Posterior cingulate gyrus (tissue), 11 donors: ENCODE measurements around the gene ASB2.

ENCODE experiments used
- DNase-seq, 10 donors: peaks; one replicate each; pipeline versions ENCODE4 v3.0.0 to v3.0.0-alpha.2; 2020 to 2021; ENCODE audit warnings: mixed read lengths in 3 of 10
- intact Hi-C: fragments of 100-400 bp; cut with DNase I; formaldehyde crosslinking; loops from one replicate; pipeline ENCODE4 v1.15.1; 2023

ASB2 gene

DNA sequence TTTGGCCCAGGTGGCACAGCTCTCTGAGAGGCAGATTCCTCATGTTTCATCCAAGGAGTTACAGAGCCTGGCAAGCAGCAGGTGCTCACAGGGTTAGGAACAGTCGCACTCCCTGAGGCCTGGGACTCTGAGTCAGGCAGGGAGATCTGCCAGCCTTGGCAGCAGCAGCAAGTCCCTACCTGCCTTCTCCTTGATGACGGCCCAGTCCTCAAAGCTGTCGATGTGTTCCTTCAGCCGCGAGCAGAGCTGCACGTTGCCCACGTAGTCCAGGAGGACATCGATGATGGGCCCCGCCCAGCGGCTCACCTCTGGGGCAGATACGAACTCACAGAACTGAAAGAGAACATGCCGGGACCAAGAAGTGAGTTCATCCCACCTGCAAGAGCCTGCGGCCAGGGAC lies 38.9 kb downstream of the ASB2 start:
- intact Hi-C loops, result loop anchor here (5.0 kb wide), 1 partner anchor 200 kb away; no protein-coding TSS in a partner anchor
- DNase-seq, result peak in 2 of 10 donors; percentile 58 to 73

DNA sequence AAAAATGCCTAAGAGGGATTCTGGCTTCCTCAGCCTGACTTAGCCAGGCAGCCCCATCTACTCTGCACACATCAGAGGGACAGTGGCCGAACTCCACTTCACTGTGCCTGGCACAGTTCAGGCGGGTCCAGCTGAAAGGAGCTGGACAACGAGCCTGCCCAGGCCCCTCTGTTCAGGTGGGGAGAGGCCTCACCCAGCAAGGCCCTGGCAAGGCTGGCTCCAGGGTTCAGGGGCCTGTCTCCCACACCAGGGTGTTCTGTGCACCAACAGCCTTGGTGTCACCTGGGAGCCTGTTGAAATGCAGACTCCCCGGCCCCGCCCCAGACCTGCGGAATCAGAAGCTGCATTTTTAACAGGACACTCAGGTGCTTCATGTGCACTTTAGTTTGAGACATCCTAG lies 39.4 kb downstream of the ASB2 start:
- DNase-seq, result peak in 2 of 10 donors; percentile 41 to 69

DNA sequence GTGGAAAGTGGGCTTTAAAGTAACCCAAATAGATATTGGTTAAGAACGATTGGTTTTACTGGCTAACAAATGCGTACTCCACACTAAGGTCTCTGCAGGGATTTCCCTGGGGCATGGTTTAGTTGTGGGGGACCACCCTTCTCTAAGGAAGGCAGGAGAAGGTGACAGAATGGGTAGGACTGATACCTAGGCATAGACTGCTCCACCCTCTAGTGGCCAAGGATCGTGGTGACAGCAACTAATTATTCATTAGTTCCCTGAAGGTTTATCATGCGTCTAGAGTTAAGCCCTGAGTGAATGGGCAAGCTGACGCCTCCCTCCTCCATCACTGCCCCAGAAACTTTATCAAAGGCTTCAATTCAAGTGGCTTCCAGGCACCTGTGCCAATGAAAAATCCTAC lies 40.1 kb downstream of the ASB2 start:
- DNase-seq, result no peak
- intact Hi-C loops, result loop anchor here (5.0 kb wide), 1 partner anchor 201 kb away; no protein-coding TSS in a partner anchor

More for the DNA sequence above, 39.4 kb downstream of the ASB2 start:
- intact Hi-C loops, result loop anchor here (5.0 kb wide), 1 partner anchor 200 kb away; no protein-coding TSS in a partner anchor

DNA sequence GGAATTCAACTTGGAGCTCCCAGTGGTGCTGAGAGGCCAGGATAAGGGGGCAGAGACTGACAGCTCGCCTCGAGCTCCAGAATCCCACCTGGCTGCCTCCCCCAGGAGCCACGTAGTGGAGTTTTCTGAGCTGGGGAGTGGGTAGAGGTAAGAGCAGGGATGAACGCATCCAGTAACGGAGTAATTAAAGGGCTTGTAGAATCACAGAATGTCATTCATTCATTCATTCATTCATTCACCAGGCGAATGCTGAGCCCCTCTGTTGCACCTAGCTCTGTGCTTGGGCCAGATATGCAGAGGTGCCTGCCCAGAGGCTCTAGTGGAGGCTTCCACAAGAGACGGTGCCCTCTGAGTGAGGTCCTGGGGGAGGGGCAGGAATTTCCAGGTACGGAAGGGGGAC lies 41.2 kb downstream of the ASB2 start:
- peak in 1 of 10 donors; percentile 27 for DNase-seq
- intact Hi-C loops, result loop anchor here (5.0 kb wide), 1 partner anchor 202 kb away; no protein-coding TSS in a partner anchor

DNA sequence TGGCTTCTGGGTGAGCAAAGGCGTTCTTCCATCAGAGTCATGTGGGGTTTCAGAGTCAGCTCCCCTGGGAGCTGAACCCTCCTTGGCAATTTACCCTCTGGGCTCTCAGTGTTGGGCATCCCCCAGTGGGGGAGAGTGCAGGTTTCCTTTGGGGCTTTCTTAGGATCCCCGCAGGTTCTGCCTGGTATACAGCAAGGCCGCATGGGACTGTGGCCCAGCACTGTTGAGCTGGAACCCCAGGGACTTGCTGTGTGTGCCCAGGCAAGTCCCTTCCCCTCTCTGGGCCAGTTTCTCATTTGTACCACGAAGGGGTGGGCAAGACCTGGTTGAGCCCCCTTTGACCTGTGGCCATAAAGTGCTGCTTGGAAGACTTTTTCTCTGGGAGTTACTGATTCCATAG lies 43.7 kb downstream of the ASB2 start:
- intact Hi-C loops, result no loop called here
- peak in 2 of 10 donors; percentile 52 to 53 for DNase-seq

DNA sequence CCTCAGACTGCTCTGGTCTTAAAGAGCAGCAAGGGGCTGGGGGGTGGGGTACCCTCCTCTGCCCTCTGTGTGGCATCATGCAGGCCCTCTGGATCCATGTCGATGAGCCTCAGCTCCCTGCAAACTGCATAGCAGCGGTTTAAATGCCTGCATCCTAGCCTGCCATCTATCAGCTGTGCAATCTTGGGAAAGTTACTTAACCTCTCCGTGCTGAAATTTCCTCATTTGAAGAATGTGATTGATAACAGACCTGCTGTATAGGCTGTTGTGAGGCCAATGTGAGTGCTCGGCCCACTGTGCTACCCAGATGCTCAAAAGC lies 45.4 kb downstream of the ASB2 start:
- DNase-seq, result peak in 1 of 10 donors; percentile 50
- intact Hi-C loops, result no loop called here

DNA sequence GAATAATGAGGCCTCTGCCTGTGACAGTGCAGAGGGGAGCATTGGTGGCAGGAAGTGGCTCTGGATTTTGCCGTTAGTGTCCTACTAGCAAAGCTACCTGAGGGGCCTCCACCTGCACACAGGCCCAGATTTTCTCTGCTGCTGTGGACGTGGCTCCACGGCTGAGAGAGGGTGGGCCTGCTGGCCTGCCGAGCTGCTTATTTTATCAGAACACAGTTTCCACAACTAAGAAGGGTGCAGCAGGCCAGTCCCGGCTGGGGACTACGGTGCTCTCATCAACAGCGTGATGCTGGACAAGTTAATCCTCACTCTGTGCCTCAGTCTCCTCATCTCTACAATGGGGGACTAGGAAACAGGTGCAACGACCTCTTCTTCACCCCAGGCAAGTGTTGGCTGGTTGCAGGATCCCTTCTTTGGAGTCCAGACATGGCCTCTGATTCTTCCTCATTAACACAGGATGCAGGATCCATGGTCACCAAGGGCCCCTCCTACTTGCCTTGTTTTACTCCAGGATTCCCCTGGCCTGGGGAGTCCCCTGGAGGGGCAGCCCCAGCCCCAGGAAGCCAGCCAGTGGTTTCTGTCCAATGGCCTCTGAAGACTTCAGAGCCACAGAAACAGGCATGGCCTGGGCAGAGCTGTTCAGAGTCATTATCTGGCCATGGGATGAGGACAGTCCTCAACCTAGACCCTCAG lies 45.9 kb downstream of the ASB2 start:
- peak in 2 of 10 donors; percentile 38 to 61 for DNase-seq
- intact Hi-C loops, result no loop called here

DNA sequence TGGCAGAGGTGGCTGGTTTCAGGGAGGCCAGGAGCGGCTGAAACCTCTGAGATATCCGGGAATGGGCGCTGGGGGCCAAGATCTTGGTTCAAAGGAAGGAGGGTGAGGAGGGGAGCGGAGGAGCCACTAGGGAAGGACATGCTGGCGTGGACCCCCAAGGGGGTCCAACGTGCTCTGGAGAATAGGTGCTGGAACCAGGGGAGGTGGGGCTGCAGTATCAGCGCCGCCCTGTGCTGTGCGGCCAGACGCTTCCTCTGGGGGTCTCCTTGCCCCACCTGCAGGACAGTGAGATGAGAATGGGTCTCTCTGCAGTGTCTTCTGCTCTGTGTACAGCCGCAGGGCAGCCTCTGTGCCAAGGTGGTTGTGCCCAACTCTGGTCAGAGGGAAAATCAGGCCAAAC lies 46.7 kb downstream of the ASB2 start:
- intact Hi-C loops, result no loop called here
- DNase-seq, result peak in 2 of 10 donors; percentile 43 to 74

DNA sequence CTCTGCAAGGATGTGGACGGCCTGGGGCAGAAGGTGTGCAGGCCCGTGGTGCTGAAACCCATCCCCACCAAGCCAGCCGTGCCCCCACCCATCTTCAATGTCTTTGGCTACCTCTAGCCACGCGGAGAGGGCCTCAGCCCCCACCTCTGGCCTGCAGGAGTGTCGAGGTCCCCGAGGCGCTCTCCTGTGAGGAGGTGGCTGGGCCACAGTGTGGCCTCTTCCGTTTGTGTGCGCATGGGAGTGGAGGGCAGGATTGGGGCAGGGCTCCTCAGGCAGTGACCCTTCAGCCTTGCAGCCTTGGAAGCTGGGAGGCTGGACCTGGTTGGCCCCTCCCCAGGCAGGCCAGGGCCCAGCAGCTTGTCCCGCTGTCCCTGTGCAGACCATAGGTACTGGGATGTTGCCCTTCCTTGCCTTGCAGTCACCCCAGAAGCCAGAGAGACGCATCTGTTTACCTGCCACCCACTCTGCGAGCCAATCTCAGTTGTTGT lies 47.3 kb downstream of the ASB2 start:
- DNase-seq, result peak in 2 of 10 donors; percentile 64 to 73

DNA sequence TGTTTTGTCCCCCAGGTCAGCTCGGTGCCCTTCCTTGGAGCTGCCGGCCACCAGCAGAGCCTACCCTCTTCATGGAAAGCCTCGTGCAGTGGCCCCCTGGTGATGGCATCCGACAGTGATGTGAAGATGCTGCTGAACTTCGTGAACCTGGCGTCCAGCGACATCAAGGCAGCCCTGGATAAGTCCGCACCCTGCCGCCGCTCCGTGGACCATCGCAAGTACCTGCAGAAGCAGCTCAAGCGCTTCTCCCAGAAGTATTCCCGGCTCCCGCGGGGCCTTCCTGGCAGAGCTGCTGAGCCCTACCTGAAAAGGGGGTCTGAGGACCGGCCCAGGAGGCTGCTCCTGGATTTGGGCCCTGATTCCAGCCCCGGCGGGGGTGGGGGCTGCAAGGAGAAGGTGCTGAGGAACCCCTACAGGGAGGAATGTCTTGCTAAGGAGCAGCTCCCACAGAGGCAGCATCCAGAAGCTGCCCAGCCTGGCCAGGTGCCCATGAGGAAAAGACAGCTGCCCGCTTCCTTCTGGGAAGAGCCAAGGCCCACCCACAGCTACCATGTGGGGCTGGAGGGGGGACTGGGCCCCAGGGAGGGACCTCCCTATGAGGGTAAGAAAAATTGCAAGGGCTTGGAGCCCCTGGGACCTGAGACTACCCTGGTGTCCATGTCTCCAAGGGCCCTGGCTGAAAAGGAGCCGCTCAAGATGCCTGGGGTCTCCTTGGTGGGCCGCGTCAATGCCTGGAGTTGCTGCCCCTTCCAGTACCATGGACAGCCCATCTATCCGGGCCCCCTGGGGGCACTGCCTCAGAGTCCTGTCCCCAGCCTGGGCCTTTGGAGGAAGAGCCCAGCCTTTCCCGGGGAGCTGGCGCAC lies 48.0 kb downstream of the ASB2 start:
- DNase-seq, result peak in 3 of 10 donors; percentile 21 to 85 (median 78)
- intact Hi-C loops, result no loop called here

More for the DNA sequence above, 47.3 kb downstream of the ASB2 start:
- intact Hi-C loops, result no loop called here

DNA sequence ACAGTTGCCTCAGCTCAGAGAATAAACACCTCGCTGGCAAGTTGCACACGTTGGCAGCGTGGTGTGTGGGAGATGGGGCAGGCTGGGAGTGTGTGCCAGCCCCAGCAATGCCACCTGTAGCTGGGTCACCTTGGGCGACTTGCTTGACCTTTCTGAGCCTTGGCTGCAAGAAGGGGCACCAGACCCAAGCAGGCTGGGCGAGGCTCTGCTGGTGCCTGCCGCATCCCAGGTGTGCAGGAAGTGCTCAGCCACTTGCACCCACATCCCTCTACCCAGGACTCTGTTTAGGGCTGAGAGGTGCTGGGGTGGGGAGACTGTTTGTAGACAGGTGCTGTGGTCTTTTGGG lies 48.6 kb downstream of the ASB2 start:
- peak in 2 of 10 donors; percentile 39 to 59 for DNase-seq

DNA sequence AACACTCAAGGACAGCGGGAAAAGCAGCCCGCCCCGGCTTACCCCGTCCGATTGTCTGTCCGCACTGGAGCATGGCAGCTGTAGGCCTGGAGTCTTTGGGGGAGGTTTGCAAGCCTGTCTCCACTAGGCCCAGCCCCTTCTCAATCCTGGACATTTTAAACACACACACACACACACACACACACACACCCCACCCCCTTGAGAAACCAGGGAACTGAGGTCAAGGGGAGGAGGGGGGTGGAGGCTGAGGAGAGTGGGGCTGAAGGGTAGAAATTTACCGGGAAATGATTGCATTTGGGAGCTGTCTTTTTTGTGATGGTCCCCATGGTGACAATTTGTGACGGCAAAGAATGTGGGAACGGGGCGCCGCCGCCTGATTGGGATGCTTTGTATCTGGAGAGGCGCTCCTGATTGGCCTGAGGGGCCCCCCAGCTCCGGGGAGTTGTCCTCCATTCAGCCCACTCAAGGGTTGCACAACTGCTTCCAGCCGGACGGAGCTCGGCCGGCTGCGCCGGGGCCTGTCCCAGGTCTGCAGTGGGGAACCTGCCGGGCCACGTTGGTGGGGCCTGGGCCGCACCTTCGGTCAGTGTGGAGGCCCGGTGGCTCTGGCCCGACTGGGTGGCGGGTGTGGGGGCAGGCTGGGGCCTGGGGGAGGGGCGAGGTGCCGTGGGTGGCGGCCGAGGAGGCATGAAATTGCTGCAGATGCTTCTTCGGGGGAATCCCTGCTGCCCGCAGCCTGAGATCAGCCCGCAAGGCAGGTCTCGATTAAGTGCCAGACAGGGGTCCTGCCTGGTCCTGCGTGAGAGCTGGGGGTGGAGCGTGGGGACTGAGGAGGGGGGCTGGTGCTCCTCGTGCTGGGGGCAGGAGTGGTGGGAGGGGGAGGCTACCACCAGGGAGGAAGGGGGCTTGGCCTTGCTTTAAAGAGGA lies 49.2 kb downstream of the ASB2 start, which contains the start of gene FAM181A:
Gene FAM181A, plus strand, starts transcription at position 472 of the 927 bp plus-strand sequence. CDS start 942 bp downstream, outside the sequence.
- intact Hi-C loops, result no loop called here
- DNase-seq, result peak in 7 of 10 donors; percentile 19 to 91 (median 68)

More for the DNA sequence above, 48.6 kb downstream of the ASB2 start:
- intact Hi-C loops, result no loop called here

DNA sequence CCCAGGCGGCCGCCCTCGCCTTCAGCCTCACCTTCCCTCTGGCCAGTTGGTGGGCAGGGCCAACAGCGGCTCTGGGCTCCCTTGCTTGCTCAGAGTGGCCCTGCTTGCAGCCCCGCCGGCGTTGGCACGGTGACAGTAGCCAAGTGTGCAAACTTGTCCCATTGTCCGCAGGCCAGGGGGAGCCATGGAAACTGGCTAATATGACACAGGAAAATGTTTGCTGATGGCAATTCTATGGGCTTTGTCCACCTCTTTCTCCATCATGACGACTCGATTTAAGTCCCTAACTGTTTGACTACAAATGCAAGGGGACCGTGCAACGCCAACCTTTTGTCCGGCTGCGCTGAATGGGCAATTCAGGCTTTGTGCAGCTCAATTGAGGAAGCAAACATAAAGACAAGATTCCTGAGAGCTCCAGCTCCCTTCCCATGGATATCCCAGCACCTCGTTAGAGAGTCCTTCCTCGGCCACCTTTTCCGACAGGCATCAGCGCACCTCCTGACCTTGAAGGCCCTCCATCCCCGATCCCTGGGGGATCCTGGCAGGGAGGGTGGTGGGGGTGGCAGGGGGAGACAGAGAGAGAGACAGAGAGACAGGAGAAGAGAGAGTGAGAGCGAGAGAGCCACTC lies 50.0 kb downstream of the ASB2 start:
- intact Hi-C loops, result no loop called here
- DNase-seq, result peak in 9 of 10 donors; percentile 44 to 92 (median 68)

DNA sequence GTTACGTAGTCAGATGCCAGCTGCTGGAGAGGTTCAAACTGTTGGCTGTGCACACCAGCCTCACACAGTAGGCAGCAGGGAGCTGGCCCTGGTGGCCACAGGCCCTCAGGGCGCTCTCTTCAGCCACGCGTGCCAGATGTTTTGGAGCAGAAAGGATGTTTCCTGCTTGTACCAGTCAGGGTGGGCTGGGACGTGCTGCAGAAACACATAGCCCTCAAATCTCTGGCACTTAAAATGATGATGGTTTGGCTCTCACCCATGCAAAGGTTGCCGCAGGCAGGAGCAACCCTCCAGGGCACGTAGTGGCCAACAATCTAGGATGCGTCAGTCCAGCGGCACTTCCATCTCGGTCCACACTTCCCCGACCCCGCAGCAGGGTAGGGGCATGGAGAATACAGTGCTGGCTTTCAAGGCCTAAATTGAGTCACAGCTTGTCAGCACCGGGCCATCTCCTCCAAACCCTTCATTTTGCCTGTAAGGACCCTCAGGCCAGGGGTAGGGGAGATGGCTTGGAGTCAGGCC lies 50.9 kb downstream of the ASB2 start:
- DNase-seq, result peak in 2 of 10 donors; percentile 20 to 78
- intact Hi-C loops, result no loop called here

DNA sequence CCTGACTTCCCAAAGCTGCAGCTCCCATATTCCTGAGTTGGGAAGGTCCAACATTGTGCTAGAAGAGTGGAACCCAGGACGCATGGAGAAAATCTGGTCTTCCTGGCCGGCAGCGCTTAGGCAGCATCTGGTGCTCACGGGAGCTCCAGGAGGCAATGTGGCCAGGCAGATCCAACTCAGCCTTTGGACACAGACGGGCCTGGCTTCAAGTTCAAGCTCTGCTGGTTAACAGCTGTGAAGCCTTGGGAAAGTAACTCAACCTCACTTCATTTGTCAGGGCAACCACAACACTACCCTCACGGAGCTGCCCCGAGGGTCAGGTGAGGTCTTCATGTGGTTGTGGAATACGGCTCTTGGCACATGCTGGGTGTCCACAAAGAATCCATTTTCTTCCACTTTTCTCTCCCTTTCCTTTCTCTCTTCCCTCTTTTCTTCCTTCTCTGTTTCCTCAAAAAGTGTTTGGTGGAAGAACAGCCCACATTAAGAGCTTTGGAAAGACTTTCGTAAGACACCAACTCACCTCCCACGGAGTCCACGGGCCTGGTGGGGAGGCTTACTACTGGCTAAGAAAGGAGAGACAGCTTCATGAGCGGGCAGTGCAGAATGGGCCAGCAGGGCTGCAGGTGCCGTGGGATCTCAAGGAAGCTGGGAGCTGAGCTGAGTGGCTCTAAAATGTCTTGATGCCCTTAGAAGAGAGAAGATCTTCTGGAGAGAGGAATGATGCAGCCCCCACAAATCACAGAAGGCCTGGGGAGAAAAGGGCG lies 51.6 kb downstream of the ASB2 start:
- peak in 2 of 10 donors; percentile 86 to 89 for DNase-seq
- intact Hi-C loops, result no loop called here

DNA sequence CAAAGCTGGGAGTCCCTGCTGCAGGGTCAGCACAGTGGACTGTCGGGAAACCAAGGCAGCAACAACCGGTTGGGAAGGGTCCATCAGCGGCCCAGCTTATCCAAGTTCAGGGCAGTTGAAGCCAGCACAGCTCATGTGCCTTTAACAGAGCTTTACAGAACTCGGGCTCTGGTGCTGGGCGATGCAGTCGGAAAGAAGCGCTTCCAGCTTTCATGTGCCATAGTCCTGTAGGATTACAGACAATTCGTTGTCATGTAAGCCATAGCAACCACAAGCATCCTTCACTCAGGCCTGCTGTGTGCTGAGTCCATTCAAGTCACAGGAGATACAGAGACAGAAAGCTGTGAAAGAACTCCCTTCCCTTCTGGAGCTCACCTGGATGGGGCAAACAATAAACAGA lies 52.7 kb downstream of the ASB2 start:
- intact Hi-C loops, result no loop called here
- peak in 2 of 10 donors; percentile 63 to 70 for DNase-seq

DNA sequence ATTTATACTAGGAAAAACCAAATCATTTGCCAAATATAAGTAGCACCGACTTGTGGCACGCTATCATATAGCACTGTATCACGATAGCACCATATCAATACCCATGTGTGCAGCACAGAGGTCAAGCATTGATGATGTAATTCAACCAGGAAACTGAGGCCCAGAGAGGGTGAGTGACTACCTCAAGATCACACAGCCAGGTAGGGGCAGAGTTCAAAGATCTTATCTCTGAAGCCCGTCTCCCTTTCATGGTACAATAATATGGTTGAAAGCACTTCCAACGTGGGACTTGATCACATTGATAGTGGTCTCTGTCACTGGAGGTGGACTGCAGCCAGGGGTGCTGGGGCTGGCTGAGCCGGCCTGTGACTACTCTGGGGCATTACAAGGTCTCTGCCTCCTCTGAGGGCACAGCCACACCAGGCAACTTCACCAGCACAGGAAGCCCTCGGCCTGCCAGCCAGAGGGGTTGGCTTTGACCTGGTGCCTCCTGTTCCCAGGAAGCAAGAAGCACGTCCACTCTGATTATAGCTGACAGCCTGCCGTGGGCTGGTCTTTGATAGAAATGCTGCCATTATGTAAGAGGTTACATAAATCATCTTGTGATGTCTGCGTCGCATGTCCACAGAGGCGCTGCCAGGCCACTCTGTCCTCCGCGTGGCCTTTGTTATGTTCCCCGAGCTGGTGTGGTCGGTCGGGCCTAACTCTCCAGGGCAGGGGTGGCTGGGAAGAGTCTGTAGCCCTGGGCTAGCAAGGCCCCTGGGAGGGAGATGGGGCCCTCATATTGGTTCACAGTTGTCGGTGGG lies 55.2 kb downstream of the ASB2 start:
- peak in 2 of 10 donors; percentile 47 to 72 for DNase-seq
- intact Hi-C loops, result no loop called here

DNA sequence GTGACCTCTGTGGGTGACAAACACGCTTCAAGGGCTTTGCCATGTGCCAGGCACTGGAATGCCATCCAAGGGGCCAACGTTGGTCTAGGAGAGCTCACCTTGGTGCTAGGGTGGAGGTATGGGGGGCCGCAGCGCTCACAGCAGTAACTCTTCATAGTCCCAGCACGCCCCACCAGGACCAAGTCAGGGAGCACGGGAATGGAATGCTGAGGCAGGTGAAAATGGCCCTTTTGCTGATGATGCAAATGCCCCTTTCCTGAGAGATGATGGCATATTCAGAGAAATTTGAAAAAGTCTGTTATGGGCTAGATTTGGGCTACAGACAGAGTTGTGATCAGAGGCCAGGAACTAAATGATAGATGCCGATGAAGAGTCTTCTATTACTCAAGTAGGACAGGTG lies 59.2 kb downstream of the ASB2 start:
- intact Hi-C loops, result no loop called here
- peak in 2 of 10 donors; percentile 2 to 62 for DNase-seq
